Stimulated activated naive CD8-positive, alpha-beta T cell treated with anti-CD3 and anti-CD28 coated beads, Interleukin-15, Interleukin-2, amounts not matched to agents 100 U/mL and 50 U/mL, for 24 hours (primary cell): ENCODE data around the gene PPP4R4.

Source experiments
- ATAC-seq: fragments of 150-1000 bp; cut with Tn5 transposase; one replicate; pipeline ENCODE4 v1.10.0; 2021
- DNase-seq: peaks from one replicate; pipeline ENCODE4 v3.0.0; 2021

The PPP4R4 gene

GRCh38 chr14:94173885-94174603 lies at the start of gene PPP4R4:
PPP4R4 (plus strand) TSS chr14:94174322; CDS start chr14:94174466, 144 bp downstream.
- ATAC-seq (peak; percentile 87), DNase-seq (peak; percentile 84)

- ATAC-seq (no peak), DNase-seq (no peak)
These were observed 49.3 kb upstream of the PPP4R4 start for GRCh38 chr14:94124582-94125377.

- ATAC-seq (no peak), DNase-seq (no peak)
These were observed 48.3 kb upstream of the PPP4R4 start for GRCh38 chr14:94125659-94126418.

GRCh38 chr14:94126419-94126677 lies 47.8 kb upstream of the PPP4R4 start:
- DNase-seq (no peak), ATAC-seq (no peak)

GRCh38 chr14:94126800-94127199 lies 47.3 kb upstream of the PPP4R4 start:
- no peak for ATAC-seq
- DNase-seq: no peak

- no peak for ATAC-seq
- no peak for DNase-seq
These were observed 46.8 kb upstream of the PPP4R4 start for GRCh38 chr14:94127330-94127729.

GRCh38 chr14:94128216-94128839 lies 45.8 kb upstream of the PPP4R4 start:
- no peak for DNase-seq
- no peak for ATAC-seq

- peak; percentile 75 for DNase-seq
- ATAC-seq: peak; percentile 97
These were observed 44.9 kb upstream of the PPP4R4 start, which contains the start of gene IFI27L2 for GRCh38 chr14:94129111-94129757. IFI27L2 (minus strand) TSS chr14:94129604; CDS start chr14:94129564, 40 bp downstream.

- no peak for ATAC-seq
- peak; percentile 38 for DNase-seq
These were observed 44.2 kb upstream of the PPP4R4 start for GRCh38 chr14:94129758-94130414.

- ATAC-seq (no peak), DNase-seq (peak; percentile 66)
These were observed 41.7 kb upstream of the PPP4R4 start for GRCh38 chr14:94132285-94132887.

- ATAC-seq (no peak), DNase-seq (no peak)
These were observed 38.6 kb upstream of the PPP4R4 start for GRCh38 chr14:94135476-94135875.

- DNase-seq (peak; percentile 87), ATAC-seq (peak; percentile 86)
These were observed 37.4 kb upstream of the PPP4R4 start for GRCh38 chr14:94136575-94137331.

- ATAC-seq (no peak), DNase-seq (no peak)
These were observed 35.9 kb upstream of the PPP4R4 start for GRCh38 chr14:94138251-94138650.

- no peak for ATAC-seq
- DNase-seq: no peak
These were observed 35.1 kb upstream of the PPP4R4 start for GRCh38 chr14:94139006-94139405.

GRCh38 chr14:94139421-94139820 lies 34.7 kb upstream of the PPP4R4 start:
- DNase-seq (no peak), ATAC-seq (no peak)

GRCh38 chr14:94142247-94142646 lies 31.9 kb upstream of the PPP4R4 start:
- ATAC-seq (no peak), DNase-seq (no peak)

GRCh38 chr14:94142836-94143235 lies 31.3 kb upstream of the PPP4R4 start:
- no peak for DNase-seq
- no peak for ATAC-seq

GRCh38 chr14:94143239-94143638 lies 30.9 kb upstream of the PPP4R4 start:
- ATAC-seq (no peak), DNase-seq (no peak)

- DNase-seq (no peak), ATAC-seq (no peak)
These were observed 30.4 kb upstream of the PPP4R4 start for GRCh38 chr14:94143711-94144110.

- no peak for DNase-seq
- no peak for ATAC-seq
These were observed 29.4 kb upstream of the PPP4R4 start for GRCh38 chr14:94144765-94145164.
